PFSK-1 (cell line): ENCODE data around the gene KANK4.

Experiments used
- FOXP2 ChIP-seq: optimal IDR thresholded peaks from 2 replicates; pipeline ENCODE3; 2011; ENCODE audit warnings: borderline replicate concordance, control low read depth, inconsistent platforms; ENCODE audit not compliant: insufficient read depth; ENCODE audit errors: extremely low read length, extremely low read depth
- POLR2AphosphoS5 ChIP-seq: IDR thresholded peaks from 2 replicates; pipeline ENCODE4 v1.6.1; 2012; ENCODE audit warnings: low read depth, mild to moderate bottlenecking, control low read depth, low read length, moderate library complexity
- SIN3A ChIP-seq: IDR thresholded peaks from 2 replicates; pipeline ENCODE4 v1.6.1; 2012; ENCODE audit warnings: mild to moderate bottlenecking, low read length, moderate library complexity, borderline replicate concordance; ENCODE audit not compliant: insufficient read depth
- TAF1 ChIP-seq: IDR thresholded peaks from 2 replicates; pipeline ENCODE4 v1.6.1; 2012; ENCODE audit warnings: low read length, control low read depth, borderline replicate concordance; ENCODE audit not compliant: insufficient read depth
- TF ChIP-seq, protein P1 (sequence below), 2 experiments: IDR thresholded peaks; 2 replicates each; pipeline versions ENCODE4 v1.6.1 to v1.8.0; 2011 to 2012; ENCODE audit warnings: low read depth in 2 of 2, low read length in 2 of 2, control low read depth in 1 of 2, inconsistent platforms in 1 of 2, mild to moderate bottlenecking in 1 of 2, moderate library complexity in 1 of 2; ENCODE audit not compliant: insufficient read depth in 1 of 2

DNA sequence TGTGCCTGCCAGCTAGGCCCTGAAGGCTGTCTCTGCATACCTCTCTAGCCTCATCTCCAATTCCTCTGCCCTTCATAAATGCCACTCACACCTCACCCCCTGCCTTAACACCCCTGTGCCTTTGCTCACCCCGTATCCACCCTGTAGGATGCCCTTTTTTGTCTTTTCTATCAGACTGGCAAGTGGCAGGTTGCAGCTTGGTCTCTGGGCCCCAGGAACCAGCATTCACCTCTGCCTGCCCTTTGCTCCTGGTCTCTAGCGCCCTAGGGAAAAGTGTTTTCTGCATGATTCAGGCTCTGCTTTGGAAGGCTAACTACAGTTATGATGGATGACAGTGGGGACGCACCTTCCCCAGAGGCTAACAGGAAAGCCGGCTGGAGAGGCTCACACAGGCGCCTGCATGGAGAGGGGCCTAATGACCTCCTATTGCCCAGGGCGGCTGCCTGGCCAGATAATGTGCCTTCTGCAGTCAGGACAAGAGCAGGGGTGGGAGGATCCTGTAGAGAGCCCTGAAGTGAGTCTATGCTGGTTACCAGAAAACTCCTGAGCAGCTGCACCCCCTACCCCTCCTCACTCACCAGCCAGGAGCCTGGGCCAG, 11.2 kb downstream of the KANK4 start:
- TF ChIP-seq, protein P1, sequence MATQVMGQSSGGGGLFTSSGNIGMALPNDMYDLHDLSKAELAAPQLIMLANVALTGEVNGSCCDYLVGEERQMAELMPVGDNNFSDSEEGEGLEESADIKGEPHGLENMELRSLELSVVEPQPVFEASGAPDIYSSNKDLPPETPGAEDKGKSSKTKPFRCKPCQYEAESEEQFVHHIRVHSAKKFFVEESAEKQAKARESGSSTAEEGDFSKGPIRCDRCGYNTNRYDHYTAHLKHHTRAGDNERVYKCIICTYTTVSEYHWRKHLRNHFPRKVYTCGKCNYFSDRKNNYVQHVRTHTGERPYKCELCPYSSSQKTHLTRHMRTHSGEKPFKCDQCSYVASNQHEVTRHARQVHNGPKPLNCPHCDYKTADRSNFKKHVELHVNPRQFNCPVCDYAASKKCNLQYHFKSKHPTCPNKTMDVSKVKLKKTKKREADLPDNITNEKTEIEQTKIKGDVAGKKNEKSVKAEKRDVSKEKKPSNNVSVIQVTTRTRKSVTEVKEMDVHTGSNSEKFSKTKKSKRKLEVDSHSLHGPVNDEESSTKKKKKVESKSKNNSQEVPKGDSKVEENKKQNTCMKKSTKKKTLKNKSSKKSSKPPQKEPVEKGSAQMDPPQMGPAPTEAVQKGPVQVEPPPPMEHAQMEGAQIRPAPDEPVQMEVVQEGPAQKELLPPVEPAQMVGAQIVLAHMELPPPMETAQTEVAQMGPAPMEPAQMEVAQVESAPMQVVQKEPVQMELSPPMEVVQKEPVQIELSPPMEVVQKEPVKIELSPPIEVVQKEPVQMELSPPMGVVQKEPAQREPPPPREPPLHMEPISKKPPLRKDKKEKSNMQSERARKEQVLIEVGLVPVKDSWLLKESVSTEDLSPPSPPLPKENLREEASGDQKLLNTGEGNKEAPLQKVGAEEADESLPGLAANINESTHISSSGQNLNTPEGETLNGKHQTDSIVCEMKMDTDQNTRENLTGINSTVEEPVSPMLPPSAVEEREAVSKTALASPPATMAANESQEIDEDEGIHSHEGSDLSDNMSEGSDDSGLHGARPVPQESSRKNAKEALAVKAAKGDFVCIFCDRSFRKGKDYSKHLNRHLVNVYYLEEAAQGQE (IDR thresholded peaks at IDR 0.05; ENCODE audit: insufficient read depth in 1 of 2, low read depth in 2 of 2, low read length in 2 of 2) = no peak
- TF ChIP-seq SIN3A = no peak
- no peak for TF ChIP-seq TAF1
- TF ChIP-seq POLR2AphosphoS5 = no peak
- TF ChIP-seq FOXP2 = no peak
